ENCODE measurements around the gene CLDN22. TPM values are rescaled to one million over a fixed set of nuclear protein-coding genes. Genes with fewer than 3 reads are reported as not detected.

Gene CLDN22
- total and polyA plus RNA-seq, 4 donors, result 0.05 TPM; not detected in 3

GRCh38 chr4:183355405-183355804 is 35.3 kb upstream of the CLDN22 start:
- Histone ChIP-seq H3K9ac (ENCODE audit: low read depth in 1 of 2, low read length in 2 of 2) (no peak overlapping the region), H3K4me1 (ENCODE audit: control insufficient read depth in 4 of 4, insufficient read depth in 4 of 4, low read length in 3 of 4) (peaks cover 0 to 4% (median 0%) of the 10 kb centered on the region in 4 donors), H3K4me3 (ENCODE audit: low read depth in 1 of 3, low read length in 3 of 3) (no peak overlapping the region), H3K9me3 (ENCODE audit: control insufficient read depth in 4 of 4, low read length in 3 of 4) (no peaks in the 10 kb centered on the region), H3K36me3 (ENCODE audit: control insufficient read depth in 4 of 4, insufficient read depth in 3 of 4, low read depth in 1 of 4, low read length in 3 of 4) (no peaks in the 10 kb centered on the region), H3K27ac (ENCODE audit: low read depth in 1 of 2, low read length in 2 of 2) (no peak overlapping the region), H3K27me3 (ENCODE audit: control insufficient read depth in 4 of 4, insufficient read depth in 4 of 4, low read length in 3 of 4) (no peaks in the 10 kb centered on the region)
- WGBS, result 79% methylated on average over 4 of the region's 4 CpGs
- TF ChIP-seq REST (IDR thresholded peaks at IDR 0.05) (no peak), ZBTB33 (IDR thresholded peaks at IDR 0.05) (no peak), FOXA1 (IDR thresholded peaks at IDR 0.05) (no peak), FOXA2 (IDR thresholded peaks at IDR 0.05) (no peak), TAF1 (conservative IDR thresholded peaks at IDR 0.05) (no peak), RAD21 (IDR thresholded peaks at IDR 0.05) (no peak), HNF4G (IDR thresholded peaks at IDR 0.05) (no peak), YY1 (IDR thresholded peaks at IDR 0.05) (no peak), CTCF (IDR thresholded peaks at IDR 0.05; ENCODE audit: low read depth, low read length, missing input control) (no peak), NR2F2 (IDR thresholded peaks at IDR 0.05) (no peak), ATF3 (IDR thresholded peaks at IDR 0.05) (no peak), GABPA (IDR thresholded peaks at IDR 0.05 in 1 of 2, conservative IDR thresholded peaks at IDR 0.05 in 1 of 2) (no peak), JUND (IDR thresholded peaks at IDR 0.05) (no peak), EGR1 (IDR thresholded peaks at IDR 0.05; ENCODE audit: low read depth in 2 of 2) (no peak), MAX (IDR thresholded peaks at IDR 0.05) (no peak), HNF4A (conservative IDR thresholded peaks at IDR 0.05) (no peak), RXRA (IDR thresholded peaks at IDR 0.05) (no peak), SP1 (IDR thresholded peaks at IDR 0.05) (no peak)
- DNase-seq (ENCODE audit: low spot score), result no peak

All from liver (tissue), 9 donors.